ENCODE results near the gene KCTD21.

GRCh38 chr11:78205691-78206090 lies 17.3 kb upstream of the KCTD21 start:
- TF ChIP-seq EZH2 (IDR thresholded peaks at IDR 0.05; ENCODE audit: insufficient read depth, poor library complexity, severe bottlenecking) (no peak), EZH2phosphoT487 (IDR thresholded peaks at IDR 0.05; ENCODE audit: insufficient read depth, low read depth) (no peak)
